GM12878 (cell line): ENCODE measurements around the gene MEF2C. TPM values are rescaled to one million over a fixed set of nuclear protein-coding genes. Genes with fewer than 3 reads are reported as not detected.

ENCODE experiments used
- ATAC-seq: fragments of 200-7000 bp; cut with Tn5 transposase; 3 replicates; pipeline ENCODE4 v1.9.1; 2020; ENCODE audit warnings: mild to moderate bottlenecking, moderate library complexity
- BruUV-seq: library from RNA; stranded (reverse); fragments of 400-500 nt; replicated peaks from 2 replicates; lab custom pipeline; 2021; lab: Mats Ljungman, UMichigan
- CTCF ChIA-PET: fragments of 300-600 bp; sonication (Branson Sonifier 250); formaldehyde crosslinking; extraction: SDS; loops from one replicate; lab custom pipeline; 2021; ENCODE audit warnings: inconsistent platforms; lab: Yijun Ruan, JAX
- POLR2A ChIA-PET: fragments of 350-600 bp; formaldehyde crosslinking; extraction: SDS; loops from one replicate; lab custom pipeline; 2021; ENCODE audit warnings: inconsistent platforms; lab: Charles Lee
- RAD21 ChIA-PET: fragments of 300-600 bp; sonication (Branson Sonifier 250); formaldehyde crosslinking; loops from one replicate; lab custom pipeline; 2023; ENCODE audit warnings: antibody characterized with exemption; ENCODE audit not compliant: unreplicated experiment; lab: Charles Lee
- SMC1A ChIA-PET: fragments of 300-600 bp; sonication (Branson Sonifier 250); formaldehyde crosslinking; loops from one replicate; lab custom pipeline; 2023; ENCODE audit not compliant: unreplicated experiment, uncharacterized antibody; lab: Charles Lee
- DNase-seq: peaks from one replicate; pipeline ENCODE4 v3.0.0-alpha.2; 2011; ENCODE audit warnings: low read depth, low spot score
- FAIRE-seq: peaks from 3 replicates; lab custom pipeline; 2011; peaks lifted over from hg19 to GRCh38; lab: Jason Lieb, UNC
- H2AFZ ChIP-seq: 2 replicates; pipeline ENCODE4 v1.6.0; 2011; ENCODE audit warnings: low read depth, low read length, control low read depth; ENCODE audit not compliant: control insufficient read depth
- H3K27ac ChIP-seq: 2 replicates; pipeline ENCODE4 v1.5.1; 2011; ENCODE audit warnings: control low read depth; ENCODE audit not compliant: control insufficient read depth, insufficient read depth
- H3K27me3 ChIP-seq, 2 experiments: replicated peaks in 1 of 2; 2 replicates each; pipeline versions ENCODE4 v1.6.0 to v1.6.1; 2011; ENCODE audit warnings: low read length in 1 of 2; ENCODE audit not compliant: control insufficient read depth in 2 of 2, insufficient read depth in 2 of 2
- H3K36me3 ChIP-seq, 2 experiments: 2 replicates each; pipeline ENCODE4 v1.5.1; 2011; ENCODE audit warnings: low read length in 1 of 2; ENCODE audit not compliant: control insufficient read depth in 2 of 2, insufficient read depth in 2 of 2
- H3K4me1 ChIP-seq: 2 replicates; pipeline ENCODE4 v1.6.1; 2011; ENCODE audit warnings: mild to moderate bottlenecking, low read length, moderate library complexity, mixed read lengths; ENCODE audit not compliant: control insufficient read depth, insufficient read depth
- H3K4me2 ChIP-seq: 2 replicates; pipeline ENCODE4 v1.6.0; 2011; ENCODE audit warnings: control low read depth; ENCODE audit not compliant: control insufficient read depth, insufficient read depth
- H3K4me3 ChIP-seq: fragments of 200-600 bp; sonication (generic); 2 replicates; pipeline ENCODE4 v1.5.1; 2016
- H3K79me2 ChIP-seq: 2 replicates; pipeline ENCODE4 v1.6.0; 2011; ENCODE audit warnings: low read length; ENCODE audit not compliant: control insufficient read depth, insufficient read depth
- H3K9ac ChIP-seq: 2 replicates; pipeline ENCODE4 v1.8.0; 2011; ENCODE audit warnings: low read length, control low read depth, mixed read lengths; ENCODE audit not compliant: control insufficient read depth, insufficient read depth
- H3K9me3 ChIP-seq: replicated peaks from 3 replicates; pipeline ENCODE4 v1.5.1; 2011; ENCODE audit warnings: mild to moderate bottlenecking, low read length; ENCODE audit not compliant: control insufficient read depth, insufficient read depth
- H4K20me1 ChIP-seq: 2 replicates; pipeline ENCODE4 v1.6.0; 2011; ENCODE audit not compliant: control insufficient read depth, insufficient read depth
- NFYA ChIP-seq: IDR thresholded peaks from 2 replicates; pipeline ENCODE4 v1.6.1; 2011; ENCODE audit warnings: low read depth, mild to moderate bottlenecking, low read length, improper control_type of control experiment, borderline replicate concordance
- POLR2AphosphoS5 ChIP-seq: IDR thresholded peaks from 2 replicates; pipeline ENCODE4 v1.6.1; 2011; ENCODE audit warnings: mild to moderate bottlenecking, low read length, inconsistent platforms
- WGBS: methylation state at CpG from one replicate; pipeline ENCODE4 v1.1.6; 2016; ENCODE audit warnings: low lambda C conversion rate; ENCODE audit not compliant: insufficient replicate concordance, insufficient coverage; ENCODE audit errors: missing lambda C conversion rate; 5-methylcytosine and 5-hydroxymethylcytosine counted together
- in situ Hi-C: fragments of 300-500 bp; cut with MboI; formaldehyde crosslinking; loops from 9 replicates; pipeline ENCODE4 v1.14.3; 2018; ENCODE audit warnings: mixed read lengths
- intact Hi-C: fragments of 100-400 bp; cut with micrococcal nuclease; formaldehyde crosslinking; loops from one replicate; pipeline ENCODE4 v1.14.2; 2022; ENCODE audit not compliant: unreplicated experiment
- polyA plus RNA-seq, 11 experiments: library from polyadenylated mRNA; depleted of rRNA in 4 of 11; unstranded in 6 of 11; stranded (reverse) in 5 of 11; fragments of >200 nt; fragmentation: Nextera tagmentation in 4 of 11; fragmentation: Illumina TruSeq in 1 of 11; extraction: Ambion mirVana in 4 of 11; extraction: Trizol in 1 of 11; gene quantifications; 1 replicate in 1 of 11; 2 replicates in 10 of 11; pipeline versions ENCODE4 v1.2.1 to v1.2.3, GENCODE V29; 2011 to 2016; ENCODE audit warnings: inconsistent platforms in 2 of 11, missing spikeins in 2 of 11, low read depth in 1 of 11
- total RNA-seq, 4 experiments: library from RNA; depleted of rRNA in 3 of 4; stranded (reverse); fragments of >200 nt in 3 of 4; fragmentation: Illumina TruSeq in 1 of 4; extraction: Trizol in 1 of 4; gene quantifications; 2 replicates each; pipeline versions ENCODE4 v1.2.1 to v1.2.3, GENCODE V29; 2013 to 2021
- TF ChIP-seq, protein P1 (sequence below): IDR thresholded peaks from 2 replicates; pipeline ENCODE4 v1.6.1; 2012; ENCODE audit warnings: low read length, inconsistent platforms
- TF ChIP-seq, protein P2 (sequence below): IDR thresholded peaks from 2 replicates; pipeline ENCODE4 v1.6.1; 2012; ENCODE audit warnings: improper control_type of control experiment, low read depth, low read length; ENCODE audit not compliant: insufficient replicate concordance

Gene MEF2C
- total and polyA plus RNA-seq, 10 of the 15 experiments (the other 5 are each of a cell fraction or from before 2014, with no cell fraction given): 104 to 225 (median 180) TPM

DNA sequence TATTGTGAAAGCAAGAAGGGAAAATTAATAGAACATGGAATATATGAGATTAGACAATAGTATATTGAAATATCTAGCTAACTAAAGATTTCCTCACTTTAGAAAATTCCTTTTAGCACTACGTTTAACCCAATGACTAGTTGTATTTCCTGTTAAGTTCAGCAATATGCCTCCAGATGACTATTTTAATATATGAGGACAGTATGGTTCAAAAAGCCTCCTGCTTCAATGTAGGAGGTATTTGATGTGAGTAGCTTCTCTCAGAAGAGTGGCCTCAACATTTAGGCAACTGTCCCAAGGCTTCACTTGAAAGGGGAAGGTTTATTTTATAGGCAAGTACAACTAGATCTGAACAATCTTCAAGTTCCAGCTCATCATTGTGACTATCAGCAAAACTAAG is 2.0 kb upstream of the MEF2C start:
- ChIA-PET SMC1A (interaction anchor here (0.6 to 8.1 kb wide), 16 partner anchors 10 to 387 kb away, joined by 3 to 182 read pairs (median 6); no protein-coding TSS in a partner anchor), POLR2A (interaction anchor here (0.6 to 3.6 kb wide), 11 partner anchors 52 to 561 kb away, joined by 3 to 31 read pairs (median 3); no protein-coding TSS in a partner anchor), RAD21 (interaction anchor here (0.7 to 7.9 kb wide), 21 partner anchors 9 to 846 kb away, joined by 3 to 99 read pairs (median 5); no protein-coding TSS in a partner anchor)
- H3K4me1 ChIP-seq: peaks cover 3% of the 10 kb centered on the region
- in situ Hi-C loops (loop anchor here (5.0 to 10.0 kb wide), 3 partner anchors 148 to 550 kb away; no protein-coding TSS in a partner anchor), intact Hi-C loops (loop anchor here (2.0 to 10.0 kb wide), 6 partner anchors 197 to 1300 kb away; no protein-coding TSS in a partner anchor)
- H3K36me3 ChIP-seq: no peaks in the 10 kb centered on the region
- WGBS: 6% methylated on average over 1 of the region's 1 CpG
- peaks cover 99% of the 10 kb centered on the region for H3K79me2 ChIP-seq
- H3K4me2 ChIP-seq: peak overlapping the region; percentile 64
- no peak for ATAC-seq
- peak overlapping the region; percentile 98 for H3K27ac ChIP-seq
- no peaks in the 10 kb centered on the region for H4K20me1 ChIP-seq
- FAIRE-seq: no peak
- no peaks in the 10 kb centered on the region for H3K9me3 ChIP-seq
- TF ChIP-seq POLR2AphosphoS5: no peak
- TF ChIP-seq, protein P1, sequence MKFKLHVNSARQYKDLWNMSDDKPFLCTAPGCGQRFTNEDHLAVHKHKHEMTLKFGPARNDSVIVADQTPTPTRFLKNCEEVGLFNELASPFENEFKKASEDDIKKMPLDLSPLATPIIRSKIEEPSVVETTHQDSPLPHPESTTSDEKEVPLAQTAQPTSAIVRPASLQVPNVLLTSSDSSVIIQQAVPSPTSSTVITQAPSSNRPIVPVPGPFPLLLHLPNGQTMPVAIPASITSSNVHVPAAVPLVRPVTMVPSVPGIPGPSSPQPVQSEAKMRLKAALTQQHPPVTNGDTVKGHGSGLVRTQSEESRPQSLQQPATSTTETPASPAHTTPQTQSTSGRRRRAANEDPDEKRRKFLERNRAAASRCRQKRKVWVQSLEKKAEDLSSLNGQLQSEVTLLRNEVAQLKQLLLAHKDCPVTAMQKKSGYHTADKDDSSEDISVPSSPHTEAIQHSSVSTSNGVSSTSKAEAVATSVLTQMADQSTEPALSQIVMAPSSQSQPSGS: no peak
- no peak for TF ChIP-seq NFYA
- TF ChIP-seq, protein P2, sequence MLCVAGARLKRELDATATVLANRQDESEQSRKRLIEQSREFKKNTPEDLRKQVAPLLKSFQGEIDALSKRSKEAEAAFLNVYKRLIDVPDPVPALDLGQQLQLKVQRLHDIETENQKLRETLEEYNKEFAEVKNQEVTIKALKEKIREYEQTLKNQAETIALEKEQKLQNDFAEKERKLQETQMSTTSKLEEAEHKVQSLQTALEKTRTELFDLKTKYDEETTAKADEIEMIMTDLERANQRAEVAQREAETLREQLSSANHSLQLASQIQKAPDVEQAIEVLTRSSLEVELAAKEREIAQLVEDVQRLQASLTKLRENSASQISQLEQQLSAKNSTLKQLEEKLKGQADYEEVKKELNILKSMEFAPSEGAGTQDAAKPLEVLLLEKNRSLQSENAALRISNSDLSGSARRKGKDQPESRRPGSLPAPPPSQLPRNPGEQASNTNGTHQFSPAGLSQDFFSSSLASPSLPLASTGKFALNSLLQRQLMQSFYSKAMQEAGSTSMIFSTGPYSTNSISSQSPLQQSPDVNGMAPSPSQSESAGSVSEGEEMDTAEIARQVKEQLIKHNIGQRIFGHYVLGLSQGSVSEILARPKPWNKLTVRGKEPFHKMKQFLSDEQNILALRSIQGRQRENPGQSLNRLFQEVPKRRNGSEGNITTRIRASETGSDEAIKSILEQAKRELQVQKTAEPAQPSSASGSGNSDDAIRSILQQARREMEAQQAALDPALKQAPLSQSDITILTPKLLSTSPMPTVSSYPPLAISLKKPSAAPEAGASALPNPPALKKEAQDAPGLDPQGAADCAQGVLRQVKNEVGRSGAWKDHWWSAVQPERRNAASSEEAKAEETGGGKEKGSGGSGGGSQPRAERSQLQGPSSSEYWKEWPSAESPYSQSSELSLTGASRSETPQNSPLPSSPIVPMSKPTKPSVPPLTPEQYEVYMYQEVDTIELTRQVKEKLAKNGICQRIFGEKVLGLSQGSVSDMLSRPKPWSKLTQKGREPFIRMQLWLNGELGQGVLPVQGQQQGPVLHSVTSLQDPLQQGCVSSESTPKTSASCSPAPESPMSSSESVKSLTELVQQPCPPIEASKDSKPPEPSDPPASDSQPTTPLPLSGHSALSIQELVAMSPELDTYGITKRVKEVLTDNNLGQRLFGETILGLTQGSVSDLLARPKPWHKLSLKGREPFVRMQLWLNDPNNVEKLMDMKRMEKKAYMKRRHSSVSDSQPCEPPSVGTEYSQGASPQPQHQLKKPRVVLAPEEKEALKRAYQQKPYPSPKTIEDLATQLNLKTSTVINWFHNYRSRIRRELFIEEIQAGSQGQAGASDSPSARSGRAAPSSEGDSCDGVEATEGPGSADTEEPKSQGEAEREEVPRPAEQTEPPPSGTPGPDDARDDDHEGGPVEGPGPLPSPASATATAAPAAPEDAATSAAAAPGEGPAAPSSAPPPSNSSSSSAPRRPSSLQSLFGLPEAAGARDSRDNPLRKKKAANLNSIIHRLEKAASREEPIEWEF: no peak
- TF ChIP-seq, all 136 proteins: peak for 0
- H2AFZ ChIP-seq: no peak overlapping the region
- peak overlapping the region; percentile 99 for H3K9ac ChIP-seq
- peak overlapping the region; percentile 49 for H3K4me3 ChIP-seq
- CTCF ChIA-PET: interaction anchor here (0.6 to 4.5 kb wide), 11 partner anchors 12 to 948 kb away, joined by 3 to 24 read pairs (median 4); no protein-coding TSS in a partner anchor
- no peaks in the 10 kb centered on the region for H3K27me3 ChIP-seq
- no TSS peak for BruUV-seq
- no peak for DNase-seq
